ENCODE results near the gene GRAMD4.

DNA sequence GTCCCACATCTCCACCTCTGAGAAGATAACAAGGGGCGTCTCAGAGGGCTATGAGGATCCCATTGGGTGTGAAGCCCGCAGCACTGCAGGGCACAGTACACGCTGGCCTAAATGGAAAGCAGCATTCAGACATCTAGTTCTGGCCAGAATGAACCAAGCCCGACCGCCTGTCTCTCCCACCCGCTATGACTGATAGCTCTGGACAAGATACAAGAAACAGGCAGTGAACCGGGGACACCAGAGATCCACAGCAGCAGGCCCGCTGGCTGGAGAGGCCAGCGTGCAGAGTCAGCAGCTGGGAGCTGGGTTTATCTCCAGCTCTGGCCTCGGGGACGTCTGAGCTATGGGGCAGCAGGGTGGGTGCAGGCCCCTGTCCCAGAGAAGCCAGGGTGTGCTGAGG, 108.3 kb downstream of the GRAMD4 start:
- TF ChIP-seq, protein P1, sequence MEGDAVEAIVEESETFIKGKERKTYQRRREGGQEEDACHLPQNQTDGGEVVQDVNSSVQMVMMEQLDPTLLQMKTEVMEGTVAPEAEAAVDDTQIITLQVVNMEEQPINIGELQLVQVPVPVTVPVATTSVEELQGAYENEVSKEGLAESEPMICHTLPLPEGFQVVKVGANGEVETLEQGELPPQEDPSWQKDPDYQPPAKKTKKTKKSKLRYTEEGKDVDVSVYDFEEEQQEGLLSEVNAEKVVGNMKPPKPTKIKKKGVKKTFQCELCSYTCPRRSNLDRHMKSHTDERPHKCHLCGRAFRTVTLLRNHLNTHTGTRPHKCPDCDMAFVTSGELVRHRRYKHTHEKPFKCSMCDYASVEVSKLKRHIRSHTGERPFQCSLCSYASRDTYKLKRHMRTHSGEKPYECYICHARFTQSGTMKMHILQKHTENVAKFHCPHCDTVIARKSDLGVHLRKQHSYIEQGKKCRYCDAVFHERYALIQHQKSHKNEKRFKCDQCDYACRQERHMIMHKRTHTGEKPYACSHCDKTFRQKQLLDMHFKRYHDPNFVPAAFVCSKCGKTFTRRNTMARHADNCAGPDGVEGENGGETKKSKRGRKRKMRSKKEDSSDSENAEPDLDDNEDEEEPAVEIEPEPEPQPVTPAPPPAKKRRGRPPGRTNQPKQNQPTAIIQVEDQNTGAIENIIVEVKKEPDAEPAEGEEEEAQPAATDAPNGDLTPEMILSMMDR (IDR thresholded peaks at IDR 0.05 in 8 of 11, conservative IDR thresholded peaks at IDR 0.05 in 3 of 11): no peak
- TF ChIP-seq POLR2AphosphoS5 (IDR thresholded peaks at IDR 0.05) (peak in 1 of 3 donors; percentile 12), POLR2A (IDR thresholded peaks at IDR 0.05) (no peak)
